VCaP (cell line): ENCODE results near the gene TWF2.

Experiments
- H3K27ac ChIP-seq: fragments of 450-650 bp; 2 replicates; pipeline ENCODE4 v1.5.1; 2017
- TF ChIP-seq, protein P1 (sequence below): fragments of 450-650 bp; conservative IDR thresholded peaks from 2 replicates; pipeline ENCODE4 v1.5.1; 2017; ENCODE audit warnings: mild to moderate bottlenecking, moderate library complexity

TWF2 gene

DNA sequence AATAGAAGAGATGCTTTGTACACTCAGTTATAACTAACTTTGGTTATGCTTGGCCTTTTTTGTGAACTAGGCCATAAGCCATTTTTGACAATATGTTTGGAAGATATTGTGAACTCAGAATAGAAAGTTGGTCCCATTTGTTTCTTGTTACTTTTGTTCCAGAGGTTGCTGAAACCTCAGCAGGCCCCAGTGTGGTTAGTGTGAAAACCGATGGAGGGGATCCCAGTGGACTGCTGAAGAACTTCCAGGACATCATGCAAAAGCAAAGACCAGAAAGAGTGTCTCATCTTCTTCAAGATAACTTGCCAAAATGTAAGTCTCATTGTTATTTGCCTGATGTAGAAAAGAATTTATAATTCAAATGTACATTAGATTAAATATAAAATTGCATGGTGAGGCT, 35.3 kb downstream of the TWF2 start:
- peak overlapping the region; percentile 60 for H3K27ac ChIP-seq
- TF ChIP-seq, protein P1, sequence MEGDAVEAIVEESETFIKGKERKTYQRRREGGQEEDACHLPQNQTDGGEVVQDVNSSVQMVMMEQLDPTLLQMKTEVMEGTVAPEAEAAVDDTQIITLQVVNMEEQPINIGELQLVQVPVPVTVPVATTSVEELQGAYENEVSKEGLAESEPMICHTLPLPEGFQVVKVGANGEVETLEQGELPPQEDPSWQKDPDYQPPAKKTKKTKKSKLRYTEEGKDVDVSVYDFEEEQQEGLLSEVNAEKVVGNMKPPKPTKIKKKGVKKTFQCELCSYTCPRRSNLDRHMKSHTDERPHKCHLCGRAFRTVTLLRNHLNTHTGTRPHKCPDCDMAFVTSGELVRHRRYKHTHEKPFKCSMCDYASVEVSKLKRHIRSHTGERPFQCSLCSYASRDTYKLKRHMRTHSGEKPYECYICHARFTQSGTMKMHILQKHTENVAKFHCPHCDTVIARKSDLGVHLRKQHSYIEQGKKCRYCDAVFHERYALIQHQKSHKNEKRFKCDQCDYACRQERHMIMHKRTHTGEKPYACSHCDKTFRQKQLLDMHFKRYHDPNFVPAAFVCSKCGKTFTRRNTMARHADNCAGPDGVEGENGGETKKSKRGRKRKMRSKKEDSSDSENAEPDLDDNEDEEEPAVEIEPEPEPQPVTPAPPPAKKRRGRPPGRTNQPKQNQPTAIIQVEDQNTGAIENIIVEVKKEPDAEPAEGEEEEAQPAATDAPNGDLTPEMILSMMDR, result no peak

DNA sequence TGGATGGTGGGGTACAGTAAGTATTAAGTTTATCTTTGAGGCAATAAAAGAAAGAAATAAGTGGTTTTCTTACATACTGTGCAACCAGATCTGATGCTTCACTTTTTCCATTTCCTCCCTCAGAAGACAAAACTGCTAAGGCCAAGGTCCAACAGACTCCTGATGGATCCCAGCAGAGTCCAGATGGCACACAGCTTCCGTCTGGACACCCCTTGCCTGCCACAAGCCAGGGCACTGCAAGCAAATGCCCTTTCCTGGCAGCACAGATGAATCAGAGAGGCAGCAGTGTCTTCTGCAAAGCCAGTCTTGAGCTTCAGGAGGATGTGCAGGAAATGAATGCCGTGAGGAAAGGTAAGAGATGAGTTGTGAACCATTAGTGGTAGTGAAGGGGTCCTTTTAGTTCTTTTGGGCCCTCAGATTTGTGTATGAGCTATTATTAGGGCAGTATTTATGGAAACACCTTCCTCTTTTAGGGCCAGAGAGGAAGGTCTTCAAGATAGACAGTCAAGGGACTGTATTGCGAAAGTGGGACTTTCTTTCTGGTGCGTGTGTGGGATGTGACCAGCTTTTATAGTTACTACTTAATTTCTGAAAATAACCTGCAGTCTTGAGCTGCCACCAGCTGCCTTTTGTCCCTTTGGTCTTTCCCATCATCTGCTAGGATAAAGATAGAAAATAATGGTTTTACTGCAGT, 36.4 kb downstream of the TWF2 start:
- peak overlapping the region; percentile 60; the same call in 1 of the 2 replicates for H3K27ac ChIP-seq
- TF ChIP-seq, protein P1, result no peak

DNA sequence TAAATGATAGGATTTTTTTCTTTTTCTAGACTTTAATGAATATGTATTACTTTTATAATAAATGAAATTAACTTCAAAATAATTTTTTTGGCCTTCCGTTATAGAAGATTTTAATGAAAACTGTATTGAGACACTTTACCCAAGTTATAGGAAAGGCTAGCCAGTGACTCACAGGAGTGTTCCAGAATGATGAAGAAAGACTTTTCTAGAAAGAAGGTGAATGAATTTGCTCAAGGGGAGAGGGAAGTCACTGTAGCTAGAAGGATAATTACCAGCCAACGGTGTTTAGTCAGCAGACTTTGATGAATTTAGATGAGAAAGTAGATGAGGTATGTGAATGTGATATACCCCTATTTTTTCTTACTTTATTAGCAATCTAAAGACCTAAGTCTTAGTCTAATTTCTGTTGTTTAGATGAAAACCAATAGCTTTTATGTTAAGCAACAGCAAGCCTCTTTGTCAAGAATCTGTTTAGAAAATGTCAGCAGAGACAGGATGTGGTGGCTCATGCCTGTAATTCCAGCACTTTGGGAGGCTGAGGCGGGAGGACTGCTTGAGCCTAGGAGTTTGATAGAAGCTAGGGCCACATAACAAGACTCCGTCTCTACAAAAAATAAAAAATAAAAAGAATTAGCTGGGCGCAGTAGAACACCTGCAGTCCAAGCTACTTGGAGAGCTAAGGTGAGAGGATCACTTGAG, 37.8 kb downstream of the TWF2 start:
- TF ChIP-seq, protein P1, result no peak
- H3K27ac ChIP-seq, result no peak overlapping the region

DNA sequence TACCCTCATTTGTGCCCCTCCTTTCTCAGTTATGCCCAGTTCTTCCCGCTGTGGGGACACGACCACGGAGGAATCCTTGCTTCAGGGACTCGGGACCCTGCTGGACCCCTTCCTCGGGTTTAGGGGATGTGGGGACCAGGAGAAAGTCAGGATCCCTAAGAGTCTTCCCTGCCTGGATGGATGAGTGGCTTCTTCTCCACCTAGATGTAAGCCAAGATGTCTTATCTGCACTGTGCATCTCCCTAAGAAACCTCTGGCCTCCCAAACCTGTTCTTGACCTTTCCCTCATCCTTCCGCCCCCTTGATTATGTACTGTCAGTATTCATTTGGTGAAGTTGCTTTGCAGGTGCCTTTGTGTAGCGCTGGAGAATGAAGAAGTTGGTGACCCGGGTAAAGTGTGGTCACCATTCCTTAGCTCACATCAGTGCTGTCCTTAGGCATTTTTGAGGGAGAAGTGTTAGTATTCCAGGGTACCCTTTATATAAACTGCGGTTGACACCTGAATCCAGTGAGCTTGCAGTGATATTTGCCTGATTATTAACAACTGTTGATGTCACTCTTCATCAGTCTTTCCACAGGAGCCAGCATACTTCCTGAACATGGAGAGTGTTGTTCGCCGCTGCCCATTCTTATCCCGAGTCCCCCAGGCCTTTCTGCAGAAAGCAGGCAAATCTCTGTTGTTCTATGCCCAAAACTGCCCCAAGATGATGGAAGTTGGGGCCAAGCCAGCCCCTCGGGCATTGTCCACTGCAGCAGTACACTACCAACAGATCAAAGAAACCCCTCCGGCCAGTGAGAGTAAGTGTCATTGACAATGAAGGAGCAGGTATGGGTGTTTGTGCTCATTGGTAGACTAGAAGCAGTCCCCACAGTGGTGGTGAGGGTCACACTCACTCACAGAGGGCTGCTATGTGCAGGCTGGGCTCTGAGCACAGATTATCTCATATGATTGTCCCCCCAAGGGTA, 40.0 kb downstream of the TWF2 start:
- peak overlapping the region; percentile 85 for H3K27ac ChIP-seq
- TF ChIP-seq, protein P1, result no peak

DNA sequence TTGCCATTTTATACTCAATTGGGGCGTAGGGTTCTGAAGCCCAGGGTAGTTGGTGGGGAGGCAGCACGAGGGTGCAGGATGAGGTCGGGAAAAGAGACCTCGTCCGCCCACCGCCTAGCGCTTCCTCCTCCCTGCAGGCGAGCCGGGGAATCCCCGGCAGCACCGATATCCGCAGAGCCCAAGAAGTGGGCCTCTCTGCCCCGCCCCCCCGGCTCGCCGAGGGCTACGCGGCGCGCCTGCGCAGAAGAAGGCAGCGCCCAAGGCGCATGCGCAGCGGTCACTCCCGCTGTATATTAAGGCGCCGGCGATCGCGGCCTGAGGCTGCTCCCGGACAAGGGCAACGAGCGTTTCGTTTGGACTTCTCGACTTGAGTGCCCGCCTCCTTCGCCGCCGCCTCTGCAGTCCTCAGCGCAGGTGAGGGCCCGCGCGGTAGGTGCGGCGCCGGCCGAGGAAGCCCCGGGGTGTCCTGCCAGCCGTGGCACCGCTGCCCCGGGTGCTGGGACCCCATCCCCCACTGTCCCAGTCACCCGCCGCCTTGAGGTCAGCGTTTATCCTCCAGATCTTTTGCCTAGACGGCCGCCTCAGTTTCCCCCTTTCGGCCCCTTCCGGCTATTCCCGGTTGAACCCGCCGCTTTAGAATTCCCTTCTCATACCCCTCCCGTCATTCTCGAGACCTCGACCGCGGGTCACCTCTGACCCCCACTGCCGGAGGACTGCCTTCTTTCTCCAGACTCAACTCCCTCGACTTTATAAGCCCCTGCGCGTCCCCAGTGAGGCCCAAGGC, 40.9 kb downstream of the TWF2 start, which contains the start of gene ALAS1:
Gene ALAS1, plus strand, starts transcription at position 319 of the 784 bp plus-strand sequence. CDS start 1,082 bp downstream, outside the sequence.
- TF ChIP-seq, protein P1, result peak; percentile 22
- H3K27ac ChIP-seq, result peak within 1 kb of the TSS; percentile 85

DNA sequence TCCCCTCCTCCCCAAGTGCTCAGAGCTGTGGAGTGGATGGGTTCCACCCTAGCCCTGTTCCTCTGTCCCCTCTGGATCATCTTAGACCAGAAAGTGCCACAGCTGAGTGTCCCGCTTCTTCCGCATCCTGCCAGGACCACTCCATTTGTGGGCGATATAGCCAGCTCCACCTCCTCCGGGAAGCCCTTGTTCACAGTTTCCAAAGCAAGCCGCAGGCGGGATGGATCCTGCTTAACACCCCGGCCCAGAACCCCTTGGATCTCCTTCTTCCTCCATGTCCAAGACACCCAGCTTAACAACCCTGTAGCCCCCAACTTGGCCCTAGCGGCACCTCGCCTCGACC, 41.5 kb downstream of the TWF2 start:
- TF ChIP-seq, protein P1, result no peak
- H3K27ac ChIP-seq, result peak overlapping the region; percentile 85
